SHP77 treated with DMSO at 0.1 percent for 48 hours (cell line): ENCODE results near the gene SBSN.

Source experiments
- DNase-seq: peaks from one replicate; lab custom pipeline; 2025; lab: John Stamatoyannopoulos, UW

SBSN gene

GRCh38 chr19:35531291-35531690 is 3.2 kb upstream of the SBSN start:
- DNase-seq: no peak

DNA sequence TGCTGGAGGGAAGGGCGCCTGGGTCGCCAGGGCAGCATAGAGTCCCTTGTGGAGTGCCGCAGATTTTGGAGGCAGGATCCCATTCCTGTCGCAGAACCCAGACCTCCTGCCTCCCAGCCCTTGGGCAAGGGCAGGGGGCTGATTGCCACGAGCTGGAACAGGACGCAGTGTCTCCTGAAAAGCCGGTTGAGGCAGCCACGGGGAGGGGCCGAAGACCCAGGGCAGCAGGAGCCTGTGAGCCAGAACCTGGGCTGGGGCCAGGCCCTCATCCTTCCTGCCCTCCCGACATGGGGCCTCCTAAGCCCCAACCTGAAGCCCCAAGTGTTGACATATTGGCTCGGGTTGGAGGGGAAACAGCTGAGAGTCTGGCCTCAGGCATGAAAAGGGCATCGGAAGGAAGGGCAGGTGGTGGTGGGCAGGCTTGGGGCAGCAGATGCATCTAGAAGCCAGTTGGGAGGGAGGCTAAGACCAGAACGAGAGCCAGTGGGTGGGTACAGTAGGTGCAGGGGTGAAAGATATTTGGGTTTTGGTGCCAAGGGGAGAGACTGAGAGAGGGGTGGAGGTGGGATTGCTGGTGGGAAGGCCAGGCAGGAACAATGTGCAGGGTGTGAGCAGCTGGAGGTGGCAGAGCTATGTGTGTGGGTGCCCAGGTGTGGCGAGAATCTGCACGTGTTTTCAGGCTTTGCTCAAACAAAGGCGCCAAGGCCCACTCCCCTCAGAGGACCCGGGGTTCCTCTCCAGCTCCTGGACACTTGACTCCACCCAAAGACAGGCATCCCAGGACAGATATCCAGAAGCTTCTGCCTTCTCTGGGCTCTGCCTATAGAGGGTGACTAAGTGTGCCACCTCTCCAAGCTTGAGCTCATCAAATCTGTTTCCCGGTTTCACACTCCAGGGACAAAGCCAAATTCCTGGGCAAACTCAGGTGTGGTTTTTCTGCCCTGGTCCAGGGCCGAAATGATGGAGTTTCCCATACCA is 1.4 kb upstream of the SBSN start:
- DNase-seq: no peak

DNA sequence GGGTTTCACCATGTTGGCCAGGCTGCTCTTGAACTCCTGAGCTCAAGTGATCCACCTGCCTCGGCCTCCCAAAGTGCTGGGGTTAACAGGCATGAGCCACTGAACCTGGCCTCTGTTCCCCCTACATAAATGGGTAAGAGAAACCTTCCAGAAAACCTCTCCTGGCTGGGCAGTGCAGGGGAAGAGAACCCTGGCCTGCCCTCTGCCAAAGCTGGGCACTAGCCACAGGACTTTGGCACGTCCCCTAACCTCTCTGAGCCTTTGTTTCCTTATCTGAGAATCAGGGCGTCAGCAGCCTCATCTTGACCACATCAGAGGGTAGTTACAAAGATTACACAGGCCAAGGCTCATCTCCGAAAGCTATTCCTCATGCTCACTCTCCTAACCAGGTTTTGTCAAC is 2.2 kb downstream of the SBSN start:
- no peak for DNase-seq

DNA sequence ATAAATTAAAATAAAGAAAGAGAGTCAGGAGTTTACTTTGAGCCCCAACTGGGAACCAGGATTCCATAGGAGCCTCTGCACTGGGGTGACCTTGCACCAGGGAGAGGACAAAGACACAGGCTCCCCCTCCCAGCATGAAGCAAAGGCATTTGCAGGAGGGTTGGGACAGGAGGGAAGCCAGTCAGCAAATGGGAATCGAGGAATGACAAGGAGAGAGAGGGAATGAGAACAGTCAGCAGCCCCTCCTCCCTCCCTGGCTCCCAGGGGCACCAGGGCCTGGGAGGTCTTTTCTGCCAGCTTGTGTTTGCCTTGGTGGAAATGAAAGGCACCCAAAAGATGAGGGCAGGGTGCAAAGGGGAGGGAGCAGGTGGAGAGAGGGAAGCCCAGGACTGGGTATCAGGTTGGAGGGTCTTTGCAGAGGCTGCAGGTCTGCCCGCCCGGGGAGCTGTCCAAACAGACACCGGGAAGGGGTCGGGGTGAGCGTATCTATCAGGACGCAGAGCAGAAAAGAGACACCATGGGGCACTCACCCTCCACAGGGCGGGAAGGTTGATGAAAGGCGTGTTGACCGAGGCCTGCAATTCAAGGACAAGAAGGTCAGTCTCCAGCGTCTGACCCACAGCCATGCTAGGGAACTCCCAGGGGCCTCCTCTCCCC is 3.8 kb downstream of the SBSN start:
- DNase-seq: no peak

DNA sequence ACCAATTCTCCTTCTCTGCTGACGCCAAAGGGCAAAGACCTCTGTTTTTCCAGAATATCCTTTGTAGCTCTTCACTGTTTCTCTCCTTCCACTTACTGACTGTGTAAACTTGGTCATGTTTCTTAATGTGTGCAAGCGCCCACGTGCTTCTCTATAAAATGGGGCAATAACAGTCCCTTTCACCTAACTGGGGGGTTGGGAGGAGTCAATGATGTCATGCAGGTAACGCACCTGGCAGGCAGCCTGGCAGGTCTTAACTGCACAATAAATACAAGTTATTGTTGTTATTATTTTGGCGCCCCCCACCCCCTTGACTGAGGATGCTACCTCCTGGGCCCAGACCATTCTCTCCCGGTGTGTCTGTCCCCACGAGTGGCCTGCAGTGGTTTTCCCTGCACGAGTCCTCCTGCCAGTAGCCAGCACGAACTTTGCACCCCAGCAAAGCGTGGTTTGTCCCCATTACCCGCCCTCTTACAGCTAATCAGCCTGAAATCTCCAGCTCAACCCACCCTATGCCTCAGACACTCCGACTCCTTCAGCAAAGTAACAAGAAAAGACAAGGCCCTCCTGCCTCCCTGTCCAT is 5.3 kb downstream of the SBSN start:
- no peak for DNase-seq

GRCh38 chr19:35521124-35521743 is 6.9 kb downstream of the SBSN start:
- no peak for DNase-seq

DNA sequence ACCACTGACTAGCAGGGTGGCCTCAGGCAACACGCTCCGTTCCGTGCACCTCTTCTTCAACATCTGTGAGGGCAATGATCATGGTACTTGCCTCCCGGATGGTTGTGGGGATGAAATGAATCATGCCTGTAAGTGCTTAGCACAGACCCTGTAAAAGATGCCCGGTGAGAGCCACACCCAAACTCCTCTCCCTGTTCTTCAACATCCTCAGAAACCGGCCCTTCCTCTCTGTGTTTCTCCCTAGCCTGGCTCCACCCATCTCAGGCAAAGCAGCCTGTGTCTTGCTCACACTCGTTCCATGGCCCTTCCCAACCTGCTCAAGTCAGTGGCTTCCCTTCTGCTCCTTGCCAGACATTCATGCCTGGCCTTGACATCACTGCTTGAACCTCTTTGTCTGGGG is 8.8 kb downstream of the SBSN start:
- no peak for DNase-seq

- DNase-seq: no peak
Observed at GRCh38 chr19:35518313-35518712, 9.8 kb downstream of the SBSN start.

- no peak for DNase-seq
Observed at GRCh38 chr19:35517342-35517741, 10.8 kb downstream of the SBSN start.

DNA sequence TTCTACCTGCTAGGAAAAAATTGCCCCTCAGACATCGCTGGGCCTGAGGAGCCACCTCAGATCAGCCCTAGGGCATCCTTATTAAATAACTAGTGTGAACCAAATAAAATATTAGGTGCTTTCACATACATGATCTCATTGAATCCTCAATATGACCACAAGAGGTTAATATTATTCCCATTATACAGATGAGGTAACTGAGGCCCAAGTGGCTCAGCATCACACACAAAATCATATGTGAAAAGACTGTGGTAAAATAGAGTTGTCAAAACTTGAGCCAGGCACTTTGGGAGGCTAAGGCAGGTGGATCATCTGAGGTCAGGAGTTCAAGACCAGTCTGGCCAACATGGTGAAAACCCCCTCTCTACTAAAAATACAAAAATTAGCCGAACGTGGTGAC is 11.8 kb downstream of the SBSN start:
- DNase-seq: no peak

- DNase-seq: no peak
Observed at GRCh38 chr19:35514282-35514809, 13.8 kb downstream of the SBSN start.

- DNase-seq: no peak
Observed at GRCh38 chr19:35513628-35514281, 14.4 kb downstream of the SBSN start, which contains the start of gene DMKN. DMKN (minus strand) TSS chr19:35513649; CDS start chr19:35513475, 174 bp downstream.

- no peak for DNase-seq
Observed at GRCh38 chr19:35512831-35513627, 15.1 kb downstream of the SBSN start.

DNA sequence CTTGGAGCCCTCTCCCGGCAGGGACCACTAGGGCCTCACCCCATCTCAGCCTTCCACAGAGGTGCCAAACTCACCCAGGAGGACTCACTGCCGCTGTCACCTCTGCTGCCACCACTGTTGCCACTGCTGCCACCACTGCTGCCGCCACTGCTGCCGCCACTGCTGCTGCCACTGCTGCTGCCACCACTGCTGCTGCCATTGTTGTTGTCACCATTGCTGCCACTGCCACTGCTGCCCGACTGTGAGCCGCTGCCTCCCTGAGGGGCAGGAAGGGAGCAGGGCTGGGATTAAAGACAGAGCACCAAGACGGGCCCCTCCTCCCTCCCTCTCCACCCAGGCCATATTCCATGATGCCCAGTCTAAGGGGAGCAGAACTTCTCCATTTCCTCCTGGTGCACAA is 16.8 kb downstream of the SBSN start:
- DNase-seq: no peak

- no peak for DNase-seq
Observed at GRCh38 chr19:35510626-35510964, 17.5 kb downstream of the SBSN start.

GRCh38 chr19:35509861-35510625 is 18.1 kb downstream of the SBSN start:
- DNase-seq: no peak

- no peak for DNase-seq
Observed at GRCh38 chr19:35509018-35509652, 19.0 kb downstream of the SBSN start.

GRCh38 chr19:35508129-35508528 is 20.0 kb downstream of the SBSN start:
- DNase-seq: no peak

- DNase-seq: no peak
Observed at GRCh38 chr19:35507561-35507960, 20.6 kb downstream of the SBSN start.

DNA sequence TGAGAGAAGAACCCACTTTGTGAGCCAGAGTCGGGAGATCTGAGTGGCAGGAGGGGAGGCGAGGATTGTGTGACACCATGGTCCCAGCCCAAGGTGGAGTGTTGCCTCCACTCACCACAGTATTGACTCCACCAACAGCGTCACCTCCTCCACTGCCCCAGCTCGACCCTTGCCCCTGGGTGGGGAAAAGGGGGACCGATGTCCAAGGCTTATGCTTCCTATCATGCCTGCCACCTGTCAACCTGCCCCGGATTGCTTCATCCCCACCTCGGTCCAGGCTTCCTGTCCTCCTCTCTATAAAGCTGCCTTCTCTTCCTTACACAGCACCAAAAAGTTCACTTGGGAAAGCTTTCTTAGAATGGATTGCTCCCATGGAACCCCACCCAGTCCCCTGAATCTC is 22.1 kb downstream of the SBSN start:
- DNase-seq: no peak
